HG03521 (cell line): ENCODE results near the gene TENM4.
A peak's percentile ranks its signal among the peaks of the same experiment; 100 is the strongest.

ENCODE experiments used
- ATAC-seq: cut with Tn5 transposase; IDR thresholded peaks from one replicate; pipeline ENCODE4 v1.9.1; 2021; ENCODE audit warnings: mild to moderate bottlenecking, moderate library complexity; ENCODE audit not compliant: unreplicated experiment

TENM4 gene

DNA sequence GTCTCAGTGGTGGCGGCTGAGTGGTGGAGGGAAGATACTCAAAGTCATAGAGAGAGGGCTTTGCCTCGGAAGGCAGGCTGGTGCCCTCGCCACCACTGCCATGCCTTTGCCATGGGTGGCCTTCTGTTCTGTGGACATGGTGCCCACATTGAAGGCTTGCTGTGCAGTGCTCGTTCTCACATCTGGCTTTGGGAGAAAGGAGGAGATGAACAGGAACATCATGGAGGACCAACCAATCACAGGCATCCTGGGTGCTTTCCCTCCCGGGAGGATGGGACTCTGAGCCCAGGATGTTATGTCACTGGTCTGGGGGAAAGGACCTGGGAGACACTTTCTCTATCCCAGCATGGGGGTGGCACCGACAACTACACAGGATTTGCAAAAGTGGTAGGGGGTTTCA, 783.8 kb downstream of the TENM4 start:
- no peak for ATAC-seq

GRCh38 chr11:78656327-78656726, 784.5 kb downstream of the TENM4 start:
- ATAC-seq = no peak

GRCh38 chr11:78655561-78655960, 785.3 kb downstream of the TENM4 start:
- ATAC-seq = no peak

GRCh38 chr11:78654866-78655265, 786.0 kb downstream of the TENM4 start:
- no peak for ATAC-seq

DNA sequence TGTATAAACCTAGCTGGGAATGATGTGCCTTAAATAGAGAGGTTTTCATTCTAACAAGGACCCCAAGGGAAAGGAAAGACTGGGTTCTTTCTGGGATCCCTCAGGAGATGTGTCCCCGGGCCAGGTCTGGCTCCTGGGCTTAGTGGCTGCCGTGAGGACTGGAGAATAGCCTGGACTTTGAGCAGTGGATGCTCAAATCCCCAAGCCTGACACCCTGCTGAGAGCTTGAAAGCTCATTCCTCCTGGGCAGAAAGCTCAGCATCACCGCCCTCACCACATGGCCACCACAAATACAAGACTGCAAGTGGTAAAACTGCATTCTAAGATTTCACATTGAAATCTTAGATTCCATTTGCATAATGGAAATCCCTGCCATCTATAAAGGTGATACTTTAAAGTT, 786.8 kb downstream of the TENM4 start:
- no peak for ATAC-seq

GRCh38 chr11:78653294-78653909, 787.4 kb downstream of the TENM4 start:
- no peak for ATAC-seq

DNA sequence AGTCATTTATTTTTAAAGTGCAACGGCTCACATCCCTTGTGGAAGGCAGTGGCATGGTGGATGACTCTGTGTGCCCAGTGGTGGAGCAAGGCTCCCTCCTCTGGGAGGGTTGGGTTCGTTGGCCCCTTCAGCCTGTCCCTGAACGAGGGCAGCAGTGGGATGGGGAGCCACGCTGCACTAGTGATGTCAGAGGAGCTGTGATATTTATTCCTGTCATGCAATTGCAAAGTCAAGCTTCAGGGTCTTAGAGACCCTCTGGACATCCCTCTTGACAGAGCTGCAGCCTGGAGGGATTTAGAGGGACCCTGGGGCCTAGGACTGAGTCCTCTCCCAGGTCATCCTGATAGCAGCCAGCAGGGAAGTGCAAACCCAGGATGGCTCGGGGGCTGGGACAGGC, 788.0 kb downstream of the TENM4 start:
- no peak for ATAC-seq

DNA sequence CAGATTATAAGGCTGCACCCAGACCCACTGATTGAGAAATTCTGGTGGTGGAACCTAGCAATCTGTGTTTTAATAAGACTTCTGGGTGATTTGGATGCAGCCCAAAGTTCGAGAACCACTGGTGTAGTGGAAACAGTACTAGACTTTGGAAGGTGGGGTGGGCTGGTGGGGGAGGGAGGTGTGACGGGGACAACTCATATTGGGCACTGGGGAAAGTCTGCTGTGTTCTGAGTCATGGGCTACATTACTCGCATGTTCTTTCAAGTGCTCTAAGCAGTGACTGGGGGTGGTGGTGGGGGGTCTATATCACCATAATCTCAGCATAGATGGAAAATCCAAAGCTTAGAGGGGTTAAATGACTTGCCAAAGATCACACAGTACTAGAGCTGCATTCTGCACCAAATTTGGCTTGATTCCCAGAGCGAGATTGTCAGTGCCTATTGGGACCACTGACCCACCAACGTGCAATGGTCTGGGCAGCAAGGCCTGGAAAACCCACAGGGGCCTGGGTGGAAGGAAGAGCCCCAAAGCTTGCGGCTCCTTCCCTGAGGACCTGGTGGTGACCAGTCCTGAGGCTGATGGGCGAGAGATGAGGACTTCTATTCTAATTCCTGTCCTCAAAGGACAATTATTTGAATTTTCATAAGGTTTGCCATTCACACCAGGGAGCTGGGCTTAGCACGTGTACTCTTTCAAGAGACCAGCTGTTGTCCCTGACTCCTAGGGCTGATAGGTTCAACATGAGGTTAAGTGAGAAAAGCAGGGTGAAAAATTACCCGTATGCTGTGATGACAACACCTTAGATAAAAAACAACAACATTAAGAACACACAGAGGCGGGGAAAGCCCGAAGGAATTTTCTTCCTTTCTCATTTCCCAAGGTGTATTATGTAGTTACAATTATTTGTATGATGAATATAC, 788.6 kb downstream of the TENM4 start:
- ATAC-seq = no peak

- ATAC-seq = no peak
Observed at GRCh38 chr11:78651136-78651775, 789.6 kb downstream of the TENM4 start.

GRCh38 chr11:78649361-78650215, 791.2 kb downstream of the TENM4 start:
- no peak for ATAC-seq

DNA sequence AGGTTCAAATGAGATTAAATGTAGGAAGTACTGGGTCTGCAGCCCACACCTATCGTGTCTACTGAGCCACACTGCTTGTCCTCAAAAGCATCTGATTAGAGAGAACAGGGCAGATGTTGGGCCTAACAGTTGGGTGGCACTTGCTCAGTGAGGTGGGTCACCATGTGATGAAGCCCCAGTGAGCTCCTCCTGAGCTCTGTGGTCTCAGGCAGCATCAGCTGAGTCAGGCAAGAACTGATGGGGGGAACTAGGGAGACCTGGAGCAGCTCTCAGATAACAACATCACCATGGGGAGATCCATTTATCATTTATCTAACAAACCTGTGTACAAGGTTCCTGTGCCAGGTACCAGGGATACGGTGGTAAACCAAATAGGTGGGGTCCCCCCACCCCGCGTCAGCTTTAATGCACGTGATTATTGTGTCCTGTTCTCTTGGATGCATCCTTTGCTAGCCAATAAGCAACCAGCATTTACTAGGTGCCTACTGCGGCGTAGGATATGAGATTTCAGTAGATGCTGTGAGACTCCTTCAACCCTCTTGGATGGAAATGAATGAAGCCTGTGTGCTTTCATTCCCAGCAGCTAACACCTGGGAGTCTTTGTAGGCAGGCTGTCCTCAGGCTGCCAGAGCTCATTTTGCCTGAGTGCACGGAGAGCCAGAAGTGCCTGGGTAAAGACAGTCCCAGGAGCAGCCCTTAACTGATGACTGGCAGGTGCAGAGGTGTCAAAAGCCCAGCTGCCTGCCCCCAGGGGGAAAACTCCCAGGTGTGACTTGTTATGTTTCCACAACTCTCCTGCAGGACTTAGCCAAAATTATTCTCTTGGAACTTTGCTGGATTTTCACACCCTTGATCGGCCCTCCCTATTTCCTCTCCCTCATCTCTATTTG, 792.6 kb downstream of the TENM4 start:
- no peak for ATAC-seq

GRCh38 chr11:78647266-78647915, 793.4 kb downstream of the TENM4 start:
- ATAC-seq = no peak

- ATAC-seq = no peak
Observed at GRCh38 chr11:78646564-78647185, 794.2 kb downstream of the TENM4 start.

GRCh38 chr11:78645226-78646202, 795.3 kb downstream of the TENM4 start:
- peak; percentile 74 for ATAC-seq

DNA sequence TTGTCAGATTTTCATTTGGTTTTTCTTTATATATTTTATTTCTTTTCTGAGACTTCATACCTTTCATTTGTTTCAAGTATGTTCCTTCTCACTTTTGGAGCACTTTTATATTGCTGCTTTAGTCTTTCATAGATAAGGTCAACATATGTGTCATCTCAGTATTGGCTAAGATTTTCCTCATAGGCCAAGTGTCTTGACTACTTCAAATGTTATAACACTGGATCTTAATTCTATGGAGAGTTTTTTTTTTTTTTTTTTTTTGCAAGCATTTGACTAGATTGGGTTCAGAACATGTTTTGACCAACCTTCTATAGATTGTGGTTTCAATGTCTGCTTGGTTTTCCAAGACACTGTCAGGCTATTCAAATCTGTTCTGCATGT, 797.2 kb downstream of the TENM4 start:
- ATAC-seq = no peak

DNA sequence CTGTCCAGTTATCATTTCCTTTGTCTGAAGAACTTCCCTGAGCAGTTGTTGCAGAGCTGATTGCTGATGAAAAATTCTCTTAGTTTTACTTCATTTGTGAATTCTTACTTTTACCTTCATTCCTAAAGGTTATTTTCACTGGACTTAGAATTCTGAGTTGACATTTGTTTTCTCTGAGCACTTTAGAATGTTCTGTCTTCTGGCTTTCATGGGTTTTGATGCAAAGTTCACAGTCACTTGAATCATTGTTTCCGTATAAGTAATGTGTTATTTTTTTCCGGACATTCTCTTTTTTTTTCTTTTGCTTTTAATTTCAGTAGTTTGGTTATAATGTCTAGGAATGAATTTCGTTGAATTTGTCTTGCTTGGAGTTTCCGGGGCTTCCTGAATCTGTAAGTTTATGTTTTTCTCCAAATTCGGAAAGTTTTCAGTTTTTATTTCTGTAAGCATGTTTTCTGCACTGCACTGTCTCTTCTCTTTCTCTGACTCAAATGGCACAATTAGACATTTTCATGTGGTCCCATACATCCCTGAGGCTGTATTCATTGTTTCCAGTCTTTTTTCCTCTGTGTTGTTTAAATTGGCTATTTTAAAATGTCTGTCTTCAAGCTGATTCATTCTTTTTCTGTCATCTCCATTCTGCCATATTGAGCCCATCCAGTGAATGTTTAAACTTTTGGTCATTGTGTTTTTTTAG, 797.7 kb downstream of the TENM4 start:
- ATAC-seq = no peak

GRCh38 chr11:78641541-78641940, 799.3 kb downstream of the TENM4 start:
- ATAC-seq = no peak
